CD4-positive, alpha-beta T cell treated with Interleukin-21 for 1 hour (primary cell): ENCODE results near the gene TLNRD1.

Source experiments
- DNase-seq: peaks from one replicate; pipeline ENCODE4 v3.0.0-alpha.2; 2020

Gene TLNRD1

GRCh38 chr15:80978685-80979329 is 21.9 kb upstream of the TLNRD1 start:
- DNase-seq: no peak

GRCh38 chr15:80979538-80980200 is 21.1 kb upstream of the TLNRD1 start:
- no peak for DNase-seq

- no peak for DNase-seq
Observed at GRCh38 chr15:80982205-80982604, 18.5 kb upstream of the TLNRD1 start.

- no peak for DNase-seq
Observed at GRCh38 chr15:80982839-80983238, 17.9 kb upstream of the TLNRD1 start.

GRCh38 chr15:80984856-80985255 is 15.9 kb upstream of the TLNRD1 start:
- DNase-seq: peak; percentile 27

- no peak for DNase-seq
Observed at GRCh38 chr15:80985981-80986380, 14.7 kb upstream of the TLNRD1 start.

GRCh38 chr15:80986487-80986886 is 14.2 kb upstream of the TLNRD1 start:
- DNase-seq: no peak

GRCh38 chr15:80988148-80988796 is 12.5 kb upstream of the TLNRD1 start:
- no peak for DNase-seq

GRCh38 chr15:80989081-80989517 is 11.6 kb upstream of the TLNRD1 start:
- no peak for DNase-seq

- DNase-seq: peak; percentile 95
Observed at GRCh38 chr15:80989518-80990478, 10.9 kb upstream of the TLNRD1 start, which contains the start of gene MESD. TSS of gene MESD (minus strand) at chr15:80989819. CDS start at chr15:80989791, 28 bp downstream.

- DNase-seq: no peak
Observed at GRCh38 chr15:80990955-80991354, 9.8 kb upstream of the TLNRD1 start.

- DNase-seq: no peak
Observed at GRCh38 chr15:80991421-80991820, 9.3 kb upstream of the TLNRD1 start.

- no peak for DNase-seq
Observed at GRCh38 chr15:80992006-80992405, 8.7 kb upstream of the TLNRD1 start.

GRCh38 chr15:80992441-80992840 is 8.3 kb upstream of the TLNRD1 start:
- no peak for DNase-seq

GRCh38 chr15:80996247-80996646 is 4.5 kb upstream of the TLNRD1 start:
- peak; percentile 37 for DNase-seq

GRCh38 chr15:80997692-80998091 is 3.0 kb upstream of the TLNRD1 start:
- no peak for DNase-seq

GRCh38 chr15:80998251-80998650 is 2.5 kb upstream of the TLNRD1 start:
- peak; percentile 26 for DNase-seq

GRCh38 chr15:80999623-81000036 is 1.1 kb upstream of the TLNRD1 start:
- DNase-seq: peak; percentile 67

- no peak for DNase-seq
Observed at GRCh38 chr15:81000144-81000623, 539 bp upstream of the TLNRD1 start.

GRCh38 chr15:81001152-81002008 is 657 bp downstream of the TLNRD1 start:
- peak; percentile 63 for DNase-seq

GRCh38 chr15:81002009-81002330 is 1.2 kb downstream of the TLNRD1 start:
- no peak for DNase-seq
